C4-2B (cell line): Measurements from ENCODE around the gene PITPNC1.

Experiments
- CTCF ChIP-seq: fragments of 450-650 bp; conservative IDR thresholded peaks from 2 replicates; pipeline ENCODE4 v1.5.1; 2017; ENCODE audit warnings: mild to moderate bottlenecking
- ZFX ChIP-seq: fragments of 450-650 bp; IDR thresholded peaks from 2 replicates; pipeline ENCODE4 v1.6.1; 2017

- TF ChIP-seq CTCF (no peak), ZFX (no peak)
Measured at GRCh38 chr17:67489273-67489672, 112.2 kb downstream of the PITPNC1 start.
